Measurements from ENCODE around the gene THADA. TPM values are rescaled to one million over a fixed set of nuclear protein-coding genes. Genes with fewer than 3 reads are reported as not detected.

Gene THADA
- total and polyA plus RNA-seq, 2 donors (not counting 3 experiments of a cell fraction or from before 2014, with no cell fraction given), result 22.6 to 25.3 TPM

DNA sequence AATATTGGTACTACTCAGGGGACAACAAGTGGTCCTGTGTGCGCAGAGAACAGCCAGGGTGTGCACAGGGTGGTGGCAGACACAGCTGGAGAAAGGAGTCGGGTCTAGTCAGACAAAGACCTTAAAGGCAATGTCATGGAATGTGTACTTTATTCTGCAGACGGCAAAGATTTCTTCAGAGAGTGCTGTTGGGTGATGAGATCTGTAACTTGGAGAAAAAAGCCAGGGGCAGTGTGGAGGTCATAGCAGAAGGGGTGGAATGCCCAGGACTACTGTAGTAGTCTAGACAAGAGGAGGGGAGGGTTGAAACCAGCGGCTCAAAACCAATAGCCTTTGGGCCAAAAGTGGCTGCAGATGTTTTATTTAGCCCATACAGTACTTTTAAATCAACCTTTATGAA, 248.1 kb downstream of the THADA start:
- H3K4me3 ChIP-seq (replicated peaks in 1 of 3; ENCODE audit: insufficient read depth in 1 of 3, low read depth in 1 of 3, low read length in 3 of 3), result no peak overlapping the region
- intact Hi-C loops (cut with micrococcal nuclease), result no loop called here
- no peaks in the 10 kb centered on the region for H3K79me2 ChIP-seq (ENCODE audit: control insufficient read depth, insufficient read depth, low read length)
- DNase-seq (ENCODE audit: low read depth, low spot score) (no peak), FAIRE-seq (no peak)
- no peaks in the 10 kb centered on the region for H4K20me1 ChIP-seq (replicated peaks; ENCODE audit: control insufficient read depth, extremely low read depth, insufficient read depth, low read length)
- ChIA-PET CTCF (no interaction called here), POLR2A (no interaction called here)
- H3K9ac ChIP-seq (replicated peaks; ENCODE audit: extremely low read depth, insufficient read depth, low read length), result no peak overlapping the region
- H3K9me3 ChIP-seq (replicated peaks; ENCODE audit: control insufficient read depth, insufficient read depth, low read length), result no peaks in the 10 kb centered on the region
- TF ChIP-seq, protein P1, sequence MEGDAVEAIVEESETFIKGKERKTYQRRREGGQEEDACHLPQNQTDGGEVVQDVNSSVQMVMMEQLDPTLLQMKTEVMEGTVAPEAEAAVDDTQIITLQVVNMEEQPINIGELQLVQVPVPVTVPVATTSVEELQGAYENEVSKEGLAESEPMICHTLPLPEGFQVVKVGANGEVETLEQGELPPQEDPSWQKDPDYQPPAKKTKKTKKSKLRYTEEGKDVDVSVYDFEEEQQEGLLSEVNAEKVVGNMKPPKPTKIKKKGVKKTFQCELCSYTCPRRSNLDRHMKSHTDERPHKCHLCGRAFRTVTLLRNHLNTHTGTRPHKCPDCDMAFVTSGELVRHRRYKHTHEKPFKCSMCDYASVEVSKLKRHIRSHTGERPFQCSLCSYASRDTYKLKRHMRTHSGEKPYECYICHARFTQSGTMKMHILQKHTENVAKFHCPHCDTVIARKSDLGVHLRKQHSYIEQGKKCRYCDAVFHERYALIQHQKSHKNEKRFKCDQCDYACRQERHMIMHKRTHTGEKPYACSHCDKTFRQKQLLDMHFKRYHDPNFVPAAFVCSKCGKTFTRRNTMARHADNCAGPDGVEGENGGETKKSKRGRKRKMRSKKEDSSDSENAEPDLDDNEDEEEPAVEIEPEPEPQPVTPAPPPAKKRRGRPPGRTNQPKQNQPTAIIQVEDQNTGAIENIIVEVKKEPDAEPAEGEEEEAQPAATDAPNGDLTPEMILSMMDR (IDR thresholded peaks at IDR 0.05; ENCODE audit: extremely low read depth in 1 of 2, insufficient read depth in 1 of 2, low read depth in 1 of 2, low read length in 2 of 2), result no peak
- TF ChIP-seq, protein P2, sequence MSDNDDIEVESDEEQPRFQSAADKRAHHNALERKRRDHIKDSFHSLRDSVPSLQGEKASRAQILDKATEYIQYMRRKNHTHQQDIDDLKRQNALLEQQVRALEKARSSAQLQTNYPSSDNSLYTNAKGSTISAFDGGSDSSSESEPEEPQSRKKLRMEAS (IDR thresholded peaks at IDR 0.05; ENCODE audit: insufficient read depth, insufficient read length), result no peak
- TF ChIP-seq EZH2 (IDR thresholded peaks at IDR 0.05; ENCODE audit: borderline replicate concordance, low read depth, low read length, severe bottlenecking) (no peak), FOS (IDR thresholded peaks at IDR 0.05; ENCODE audit: borderline replicate concordance, insufficient read depth, low read length) (no peak), POLR2AphosphoS5 (IDR thresholded peaks at IDR 0.05; ENCODE audit: insufficient read depth, low read depth, low read length) (no peak)
- no peaks in the 10 kb centered on the region for H3K36me3 ChIP-seq (ENCODE audit: control insufficient read depth in 2 of 2, extremely low read depth in 1 of 2, insufficient read depth in 2 of 2, low read length in 2 of 2)
- no peak overlapping the region for H2AFZ ChIP-seq (ENCODE audit: low read depth, low read length)
- H3K27me3 ChIP-seq (ENCODE audit: control insufficient read depth in 2 of 2, insufficient read depth in 2 of 2, low read length in 2 of 2), result no peaks in the 10 kb centered on the region
- peaks cover 25% of the 10 kb centered on the region for H3K4me1 ChIP-seq (ENCODE audit: control insufficient read depth, extremely low read depth, insufficient read depth, low read length)
- dilution Hi-C loops (cut with MboI; ENCODE audit: extremely low pct_ligation_motif_present, low sequenced_read_pairs), result no loop called here
- H3K27ac ChIP-seq (ENCODE audit: insufficient read depth, low read depth, low read length), result no peak overlapping the region
- no peak overlapping the region for H3K4me2 ChIP-seq (ENCODE audit: insufficient read depth, low read length)
- no TSS peak for BruUV-seq (replicated peaks)
- no peaks in the 10 kb centered on the region for H3K9me1 ChIP-seq (replicated peaks; ENCODE audit: control insufficient read depth, extremely low read depth, insufficient read depth, low read length)

Data from endothelial cell of umbilical vein (primary cell).